IgD-negative memory B cell (primary cell): ENCODE data around the gene KLHL22. TPM values are rescaled to one million over a fixed set of nuclear protein-coding genes. Genes with fewer than 3 reads are reported as not detected.

Experiments used
- H3K27ac Mint-ChIP-seq, 3 donors: one replicate each; pipeline ENCODE4 v1.8.0; 2020 to 2022; ENCODE audit warnings: mild to moderate bottlenecking in 3 of 3, mixed read lengths in 3 of 3, moderate library complexity in 1 of 3
- H3K27me3 Mint-ChIP-seq: one replicate; pipeline ENCODE4 v1.8.0; 2021; ENCODE audit warnings: mixed read lengths
- H3K36me3 Mint-ChIP-seq: one replicate; pipeline ENCODE4 v1.8.0; 2020; ENCODE audit warnings: mild to moderate bottlenecking, mixed read lengths
- H3K4me1 Mint-ChIP-seq, 3 donors: one replicate each; pipeline ENCODE4 v1.8.0; 2020 to 2022; ENCODE audit warnings: mixed read lengths in 3 of 3, mild to moderate bottlenecking in 1 of 3
- H3K4me3 Mint-ChIP-seq, 4 donors: one replicate each; pipeline ENCODE4 v1.8.0; 2020 to 2022; ENCODE audit warnings: mild to moderate bottlenecking in 4 of 4, mixed read lengths in 4 of 4, moderate library complexity in 3 of 4
- H3K9me3 Mint-ChIP-seq, 3 donors: one replicate each; pipeline ENCODE4 v1.8.0; 2020 to 2021; ENCODE audit warnings: mixed read lengths in 3 of 3, mild to moderate bottlenecking in 1 of 3
- polyA plus RNA-seq: library from polyadenylated mRNA; unstranded; fragments of 300-500 nt; fragmentation: Illumina TruSeq; gene quantifications from one replicate; pipeline ENCODE4 v1.2.3, GENCODE V29; 2021

Gene KLHL22
- polyA plus RNA-seq, 1 donor from 2014 or later: 20.8 TPM

DNA sequence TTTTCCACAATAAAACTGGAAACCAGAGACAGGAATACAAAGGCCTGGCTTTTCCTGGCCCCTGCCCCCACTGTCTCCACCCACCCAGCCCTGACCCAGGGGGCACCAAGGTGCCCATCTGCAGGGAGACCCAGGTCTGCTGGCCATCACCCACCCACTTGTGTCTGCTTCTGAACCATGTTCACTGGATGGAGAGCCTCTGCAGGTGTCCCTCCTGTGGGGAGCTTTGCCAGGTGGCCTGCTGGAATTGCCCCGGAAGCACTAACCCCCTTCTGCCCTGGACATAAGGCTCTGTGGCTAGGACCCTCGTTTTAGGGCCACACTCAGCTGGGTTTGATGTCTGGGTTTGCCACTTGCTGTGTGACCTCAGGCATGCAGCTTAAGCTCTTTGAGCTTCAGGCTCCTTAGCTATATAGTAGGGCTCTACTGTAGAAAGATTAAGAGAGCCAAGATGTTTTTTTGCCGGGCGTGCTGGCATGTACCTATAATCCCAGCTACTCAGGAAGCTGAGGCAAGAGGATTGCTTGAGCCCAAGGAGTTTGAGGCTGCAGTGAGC is 61.8 kb downstream of the KLHL22 start:
- Mint-ChIP-seq H3K27me3 (peaks cover 48% of the 10 kb centered on the region), H3K4me3 (peak overlapping the region in 1 of 4 donors; percentile 74), H3K27ac (no peak overlapping the region), H3K36me3 (no peaks in the 10 kb centered on the region), H3K4me1 (peaks cover 9 to 16% (median 11%) of the 10 kb centered on the region in 3 donors), H3K9me3 (no peaks in the 10 kb centered on the region)

DNA sequence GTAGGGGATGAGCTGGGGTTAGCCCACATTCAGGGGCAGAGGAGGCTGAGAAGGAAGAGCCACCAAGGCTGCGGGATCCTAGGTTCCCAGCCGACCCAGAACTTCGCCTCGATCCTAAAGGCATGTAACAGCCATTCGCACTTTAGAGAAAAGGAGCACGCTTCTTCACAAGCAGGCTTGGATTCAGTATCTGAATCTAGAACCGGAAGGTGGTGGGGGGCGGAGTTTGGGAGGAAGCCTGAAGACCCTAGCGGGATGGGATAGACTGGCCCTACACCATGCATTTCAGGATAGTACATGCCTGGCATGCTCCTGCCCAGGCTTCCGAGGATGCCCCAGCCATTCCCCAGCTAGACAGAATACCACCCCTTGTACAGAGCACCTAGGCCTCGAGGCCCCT is 62.4 kb downstream of the KLHL22 start:
- Mint-ChIP-seq H3K9me3 (no peaks in the 10 kb centered on the region), H3K27me3 (peaks cover 42% of the 10 kb centered on the region), H3K27ac (peak overlapping the region in 1 of 3 donors; percentile 9), H3K4me3 (peak overlapping the region in 1 of 4 donors; percentile 4), H3K36me3 (no peaks in the 10 kb centered on the region), H3K4me1 (peaks cover 9 to 16% (median 12%) of the 10 kb centered on the region in 3 donors)

- Mint-ChIP-seq H3K36me3 (no peaks in the 10 kb centered on the region), H3K27me3 (peaks cover 43% of the 10 kb centered on the region), H3K27ac (no peak overlapping the region), H3K9me3 (no peaks in the 10 kb centered on the region), H3K4me1 (peaks cover 9 to 16% (median 12%) of the 10 kb centered on the region in 3 donors), H3K4me3 (peak overlapping the region in 2 of 4 donors; percentile 4 to 92)
Observed at GRCh38 chr22:20432244-20432686, 63.3 kb downstream of the KLHL22 start.

DNA sequence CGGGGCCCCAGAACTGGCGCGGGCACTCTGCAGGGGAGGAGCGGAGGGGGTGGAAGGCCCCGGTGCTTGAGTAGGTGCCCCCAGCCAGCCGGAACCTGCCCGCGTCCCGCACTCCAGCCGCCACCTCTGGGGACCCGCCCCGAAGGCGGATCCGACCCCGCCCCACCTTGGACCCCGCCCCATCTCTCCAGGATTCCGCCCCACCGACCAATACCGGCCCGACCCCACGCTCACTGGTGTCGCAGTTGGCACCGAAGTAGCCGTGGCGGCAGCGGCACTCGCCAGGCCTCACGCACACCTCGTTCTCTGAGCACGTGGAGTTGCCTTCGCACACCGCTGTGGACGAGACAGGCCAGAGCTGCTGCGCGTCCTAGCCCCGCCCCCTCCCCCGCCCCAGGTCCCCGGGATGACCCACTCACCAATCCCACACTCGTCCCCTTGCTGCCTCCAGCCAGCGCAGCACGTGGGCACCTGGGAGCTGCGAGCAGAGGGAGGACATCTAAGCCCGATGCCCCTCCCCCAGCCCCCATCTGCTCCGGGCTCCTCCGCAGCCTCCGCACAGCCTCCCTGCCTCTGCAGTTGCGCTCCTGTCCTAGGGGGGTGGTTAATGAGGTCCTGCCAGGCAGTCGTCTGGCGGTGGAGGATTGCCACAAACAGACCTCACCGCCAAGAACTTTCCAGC is 63.9 kb downstream of the KLHL22 start:
- Mint-ChIP-seq H3K4me1 (peaks cover 9 to 16% (median 10%) of the 10 kb centered on the region in 3 donors), H3K27ac (no peak overlapping the region), H3K9me3 (no peaks in the 10 kb centered on the region), H3K36me3 (peaks cover 2% of the 10 kb centered on the region), H3K27me3 (peaks cover 43% of the 10 kb centered on the region), H3K4me3 (peak overlapping the region; percentile 4 to 92 (median 51))

GRCh38 chr22:20430720-20431510 is 64.7 kb downstream of the KLHL22 start:
- H3K27me3 Mint-ChIP-seq: peaks cover 44% of the 10 kb centered on the region
- H3K9me3 Mint-ChIP-seq: no peaks in the 10 kb centered on the region
- H3K4me1 Mint-ChIP-seq: peaks cover 9 to 15% (median 11%) of the 10 kb centered on the region in 3 donors
- peak overlapping the region; percentile 70 to 88 (median 83) for H3K4me3 Mint-ChIP-seq
- peaks cover 2% of the 10 kb centered on the region for H3K36me3 Mint-ChIP-seq
- peak overlapping the region in 1 of 3 donors; percentile 29 for H3K27ac Mint-ChIP-seq

DNA sequence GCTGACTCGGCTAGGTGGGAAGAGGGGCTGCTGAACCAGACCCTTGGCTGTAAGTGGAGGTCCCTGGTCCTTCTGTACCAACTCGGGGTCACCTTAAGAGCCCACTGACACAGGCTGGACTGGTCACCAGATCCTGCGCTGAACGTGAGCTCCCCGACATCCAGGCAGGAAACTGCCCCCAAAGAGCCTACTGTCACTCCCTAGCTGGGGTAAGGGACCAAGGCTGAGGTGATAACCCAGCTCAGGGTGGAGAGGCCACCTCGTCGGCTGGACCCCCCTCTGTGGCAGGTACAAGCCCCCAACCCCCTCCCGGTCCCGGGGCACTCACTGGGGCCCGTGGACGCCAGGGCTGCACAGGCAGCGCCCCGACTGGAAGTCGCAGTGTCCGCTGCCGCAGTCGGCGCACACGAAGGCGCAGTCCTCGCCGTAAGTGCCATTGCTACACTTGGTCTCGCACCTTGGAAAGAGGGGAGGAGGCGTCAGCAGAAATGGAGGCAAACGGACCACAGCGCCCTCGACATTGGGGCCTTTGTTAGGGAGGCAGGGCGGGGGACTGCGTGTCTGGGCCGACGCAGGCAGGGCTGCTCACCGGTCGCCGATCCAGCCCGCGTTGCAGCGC is 65.4 kb downstream of the KLHL22 start:
- peaks cover 37% of the 10 kb centered on the region for H3K27me3 Mint-ChIP-seq
- H3K4me1 Mint-ChIP-seq: peaks cover 9 to 10% (median 9%) of the 10 kb centered on the region in 3 donors
- H3K36me3 Mint-ChIP-seq: peaks cover 2% of the 10 kb centered on the region
- no peaks in the 10 kb centered on the region for H3K9me3 Mint-ChIP-seq
- H3K4me3 Mint-ChIP-seq: peak overlapping the region; percentile 81 to 94 (median 85)
- no peak overlapping the region for H3K27ac Mint-ChIP-seq

GRCh38 chr22:20429254-20430100 is 66.1 kb downstream of the KLHL22 start:
- peaks cover 7 to 9% (median 9%) of the 10 kb centered on the region in 3 donors for H3K4me1 Mint-ChIP-seq
- peak overlapping the region; percentile 81 to 94 (median 88) for H3K4me3 Mint-ChIP-seq
- peaks cover 2% of the 10 kb centered on the region for H3K36me3 Mint-ChIP-seq
- peaks cover 36% of the 10 kb centered on the region for H3K27me3 Mint-ChIP-seq
- peak overlapping the region in 2 of 3 donors; percentile 59 to 80 for H3K27ac Mint-ChIP-seq
- no peaks in the 10 kb centered on the region for H3K9me3 Mint-ChIP-seq

- Mint-ChIP-seq H3K27ac (peak overlapping the region in 2 of 3 donors; percentile 59 to 80), H3K4me1 (peaks cover 5 to 9% (median 7%) of the 10 kb centered on the region in 3 donors), H3K27me3 (peaks cover 32% of the 10 kb centered on the region)
Observed at GRCh38 chr22:20428496-20429253, 66.9 kb downstream of the KLHL22 start.

DNA sequence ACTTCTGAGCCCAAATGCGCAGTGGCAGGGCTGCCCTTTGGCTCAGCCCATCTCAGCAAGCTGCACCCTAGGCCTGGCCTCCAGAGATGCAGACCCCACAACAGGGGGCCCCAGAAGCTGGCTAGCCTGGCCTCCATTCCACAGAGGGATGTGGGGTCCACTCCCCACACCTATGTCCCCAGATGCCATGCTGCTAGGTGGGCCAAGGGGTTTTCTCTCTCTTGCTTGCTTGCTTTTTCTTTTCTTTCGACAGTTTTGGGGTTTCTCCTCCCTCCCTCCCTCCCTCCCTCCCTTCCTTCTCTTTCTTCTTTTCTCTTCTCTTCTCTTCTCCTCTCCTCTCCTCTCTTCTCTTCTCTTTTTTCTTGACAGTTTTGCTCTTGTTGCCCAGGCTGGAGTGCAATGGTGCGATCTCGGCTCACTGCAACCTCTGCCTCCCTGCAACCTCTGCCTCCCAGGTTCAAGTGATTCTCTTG is 67.6 kb downstream of the KLHL22 start:
- H3K27ac Mint-ChIP-seq: no peak overlapping the region
- no peaks in the 10 kb centered on the region for H3K9me3 Mint-ChIP-seq
- H3K4me1 Mint-ChIP-seq: peaks cover 5 to 9% (median 7%) of the 10 kb centered on the region in 3 donors
- H3K4me3 Mint-ChIP-seq: peak overlapping the region in 1 of 4 donors; percentile 29
- H3K36me3 Mint-ChIP-seq: peaks cover 2% of the 10 kb centered on the region
- peaks cover 32% of the 10 kb centered on the region for H3K27me3 Mint-ChIP-seq

More at GRCh38 chr22:20428496-20429253, 66.9 kb downstream of the KLHL22 start:
- H3K4me3 Mint-ChIP-seq: peak overlapping the region; percentile 81 to 94 (median 88)
- no peaks in the 10 kb centered on the region for H3K9me3 Mint-ChIP-seq
- H3K36me3 Mint-ChIP-seq: peaks cover 2% of the 10 kb centered on the region

GRCh38 chr22:20427104-20427944 is 68.3 kb downstream of the KLHL22 start:
- H3K4me3 Mint-ChIP-seq: peak overlapping the region in 2 of 4 donors; percentile 29 to 52
- H3K27ac Mint-ChIP-seq: peak overlapping the region in 1 of 3 donors; percentile 62
- no peaks in the 10 kb centered on the region for H3K9me3 Mint-ChIP-seq
- H3K36me3 Mint-ChIP-seq: peaks cover 2% of the 10 kb centered on the region
- H3K4me1 Mint-ChIP-seq: peaks cover 5 to 9% (median 5%) of the 10 kb centered on the region in 3 donors
- H3K27me3 Mint-ChIP-seq: peaks cover 26% of the 10 kb centered on the region

DNA sequence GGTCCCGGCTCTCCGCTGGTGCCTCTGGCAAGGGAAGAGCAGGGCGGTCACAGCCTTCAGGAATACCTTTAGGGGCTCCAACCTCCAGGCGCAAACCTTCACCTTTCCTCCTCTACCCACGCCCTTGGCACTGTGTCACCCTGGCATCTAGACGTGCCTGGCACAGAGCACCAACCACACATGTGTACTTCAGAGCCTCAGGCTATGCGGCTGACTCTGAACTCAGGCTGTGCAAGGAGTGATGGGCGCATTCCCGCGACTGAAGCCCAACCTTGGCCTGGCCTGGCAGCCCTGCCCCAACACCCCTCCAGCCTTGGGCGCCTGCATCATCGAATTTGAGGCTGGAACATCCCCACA is 69.4 kb downstream of the KLHL22 start:
- Mint-ChIP-seq H3K4me1 (peaks cover 5 to 9% (median 5%) of the 10 kb centered on the region in 3 donors), H3K9me3 (no peaks in the 10 kb centered on the region), H3K27me3 (peaks cover 23% of the 10 kb centered on the region), H3K36me3 (peaks cover 2% of the 10 kb centered on the region), H3K4me3 (peak overlapping the region in 1 of 4 donors; percentile 74), H3K27ac (peak overlapping the region in 1 of 3 donors; percentile 62)

GRCh38 chr22:20425566-20426258 is 69.9 kb downstream of the KLHL22 start:
- no peak overlapping the region for H3K4me3 Mint-ChIP-seq
- peaks cover 2% of the 10 kb centered on the region for H3K36me3 Mint-ChIP-seq
- H3K9me3 Mint-ChIP-seq: no peaks in the 10 kb centered on the region
- peaks cover 5 to 9% (median 5%) of the 10 kb centered on the region in 3 donors for H3K4me1 Mint-ChIP-seq
- H3K27me3 Mint-ChIP-seq: peaks cover 23% of the 10 kb centered on the region
- H3K27ac Mint-ChIP-seq: no peak overlapping the region
